ENCODE measurements around the gene MINK1. TPM values are rescaled to one million over a fixed set of nuclear protein-coding genes. Genes with fewer than 3 reads are reported as not detected.

The MINK1 gene
- total and polyA plus RNA-seq, 2 of the 13 experiments (the other 11 are each of a cell fraction or from before 2014, with no cell fraction given) = 17.2 to 63.9 TPM

- in situ Hi-C loops (cut with HindIII; ENCODE audit: extremely low pct_ligation_motif_present, low pct_unique_long_range_greater_than_20kb) = no loop called here
- Histone ChIP-seq H3K9ac (ENCODE audit: insufficient read depth, low read depth, low read length) (peak overlapping the region; percentile 74), H3K4me2 (ENCODE audit: low read depth, low read length) (peak overlapping the region; percentile 96), H3K36me3 (replicated peaks in 1 of 2; ENCODE audit: control insufficient read depth in 1 of 2, insufficient read depth in 2 of 2, low read length in 2 of 2) (peaks cover 18 to 37% of the 10 kb centered on the region in 2 experiments), H3K4me1 (ENCODE audit: insufficient read depth, low read length) (peaks cover 44% of the 10 kb centered on the region), H3K27me3 (ENCODE audit: control insufficient read depth in 1 of 2, insufficient read depth in 2 of 2, low read length in 2 of 2) (no peaks in the 10 kb centered on the region; a peak in 1 of 5 replicates), H3K9me3 (ENCODE audit: low read length) (no peaks in the 10 kb centered on the region), H2AFZ (ENCODE audit: low read length) (no peak overlapping the region), H4K20me1 (ENCODE audit: insufficient read depth, low read length) (peaks cover 33% of the 10 kb centered on the region), H3K79me2 (ENCODE audit: insufficient read depth, low read length) (peaks cover 55% of the 10 kb centered on the region), H3K27ac (ENCODE audit: extremely low read length, insufficient read depth, low read length) (peak overlapping the region; percentile 54), H3K4me3 (replicated peaks in 1 of 3; ENCODE audit: insufficient read depth in 1 of 3, low read depth in 2 of 3, low read length in 3 of 3) (peak overlapping the region; percentile 90 to 100 (median 100))
- no TSS peak for BruUV-seq (replicated peaks)
- TF ChIP-seq HNF1B (CRISPR knock-in tag; IDR thresholded peaks at IDR 0.05) = 0 out of 2 replicates have a peak, but pooled peaks have one; percentile 8
- TF ChIP-seq SRF (IDR thresholded peaks at IDR 0.05; ENCODE audit: low read depth, low read length) = peak; percentile 92
- TF ChIP-seq ZBTB2 (CRISPR knock-in tag; IDR thresholded peaks at IDR 0.05; ENCODE audit: low read depth) = 0 out of 2 replicates have a peak, but pooled peaks have one; percentile 5
- no peak for TF ChIP-seq ERF (CRISPR knock-in tag; IDR thresholded peaks at IDR 0.05)
- peak; percentile 10; the same call in 1 of the 2 replicates for TF ChIP-seq POLR2AphosphoS5 (IDR thresholded peaks at IDR 0.05; ENCODE audit: low read depth, low read length)
- TF ChIP-seq ZNF441 (CRISPR knock-in tag; IDR thresholded peaks at IDR 0.05; ENCODE audit: borderline replicate concordance) = no peak
- no peak for TF ChIP-seq ZNF143 (CRISPR knock-in tag; IDR thresholded peaks at IDR 0.05)
- no peak for TF ChIP-seq ZNF280B (CRISPR knock-in tag; IDR thresholded peaks at IDR 0.05; ENCODE audit: borderline replicate concordance)
- 0 out of 2 replicates have a peak, but pooled peaks have one; percentile 26 for TF ChIP-seq ZMYM4 (CRISPR knock-in tag; IDR thresholded peaks at IDR 0.05)
- 0 out of 2 replicates have a peak, but pooled peaks have one; percentile 1 for TF ChIP-seq KDM5A (IDR thresholded peaks at IDR 0.05; ENCODE audit: borderline replicate concordance, low read length)
- intact Hi-C loops (cut with micrococcal nuclease; ENCODE audit: unreplicated experiment) = no loop called here
- FAIRE-seq (no peak), ATAC-seq (no peak), DNase-seq (ENCODE audit: low spot score) (no peak)
- ChIA-PET POLR2A (interaction anchor here (0.9 to 10.0 kb wide), 7 partner anchors 8 to 53 kb away, joined by 3 to 273 read pairs (median 9); partner anchors contain the start of genes INCA1, KIF1C, RNF167 and SLC25A11), CTCF (ENCODE audit: low intra/inter-chr PET ratio, low total read pairs) (no interaction called here)
- WGBS (ENCODE audit: low lambda C conversion rate) = 3% methylated on average over 7 of the region's 7 CpGs
These were observed 113.9 kb downstream of the MINK1 start for GRCh38 chr17:4947010-4947410.

Other genes with a start within 250 kb of the MINK1 start
- 5.1 and 5.8 TPM in 2 replicates for gene SMTNL2, start 248.8 kb upstream of the MINK1 start, total RNA-seq (2016; rRNA removed; fragmentation: Illumina TruSeq; extraction: Trizol)
- 0.41 and 1.1 TPM in 2 replicates for gene SMTNL2, start 248.8 kb upstream of the MINK1 start, polyA plus RNA-seq (2011; rRNA removed)
- 0.04 TPM in 1 of 2 replicates, not detected in the other for gene ALOX15, start 191.7 kb upstream of the MINK1 start, total RNA-seq (2016; rRNA removed; fragmentation: Illumina TruSeq; extraction: Trizol)
- gene ALOX15, start 191.7 kb upstream of the MINK1 start, polyA plus RNA-seq (2011; rRNA removed) = 0.35 TPM in 1 of 2 replicates, not detected in the other
- gene PELP1, start 129.2 kb upstream of the MINK1 start, total RNA-seq (2016; rRNA removed; fragmentation: Illumina TruSeq; extraction: Trizol) = 27.8 and 33.2 TPM in 2 replicates
- 14.9 and 22.5 TPM in 2 replicates for gene PELP1, start 129.2 kb upstream of the MINK1 start, polyA plus RNA-seq (2011; rRNA removed)
- 15.5 and 21.5 TPM in 2 replicates for gene ARRB2, start 122.7 kb upstream of the MINK1 start, total RNA-seq (2016; rRNA removed; fragmentation: Illumina TruSeq; extraction: Trizol)
- gene ARRB2, start 122.7 kb upstream of the MINK1 start, polyA plus RNA-seq (2011; rRNA removed) = 49.2 and 58.4 TPM in 2 replicates
- 20.2 and 25.1 TPM in 2 replicates for gene MED11, start 101.9 kb upstream of the MINK1 start, total RNA-seq (2016; rRNA removed; fragmentation: Illumina TruSeq; extraction: Trizol)
- gene MED11, start 101.9 kb upstream of the MINK1 start, polyA plus RNA-seq (2011; rRNA removed) = 36.2 and 39.0 TPM in 2 replicates
- 0.15 and 0.24 TPM in 2 replicates for gene ZMYND15, start 93.5 kb upstream of the MINK1 start, total RNA-seq (2016; rRNA removed; fragmentation: Illumina TruSeq; extraction: Trizol)
- 2.7 and 3.6 TPM in 2 replicates for gene ZMYND15, start 93.5 kb upstream of the MINK1 start, polyA plus RNA-seq (2011; rRNA removed)
- 5.4 and 9.4 TPM in 2 replicates for gene CXCL16, start 93.4 kb upstream of the MINK1 start, total RNA-seq (2016; rRNA removed; fragmentation: Illumina TruSeq; extraction: Trizol)
- 101 and 142 TPM in 2 replicates for gene CXCL16, start 93.4 kb upstream of the MINK1 start, polyA plus RNA-seq (2011; rRNA removed)
- gene TM4SF5, start 61.5 kb upstream of the MINK1 start, total RNA-seq (2016; rRNA removed; fragmentation: Illumina TruSeq; extraction: Trizol) = 15.6 and 30.1 TPM in 2 replicates
- 126 and 152 TPM in 2 replicates for gene TM4SF5, start 61.5 kb upstream of the MINK1 start, polyA plus RNA-seq (2011; rRNA removed)
- not detected in 2 replicates for gene VMO1, start 47.0 kb upstream of the MINK1 start, total RNA-seq (2016; rRNA removed; fragmentation: Illumina TruSeq; extraction: Trizol)
- gene VMO1, start 47.0 kb upstream of the MINK1 start, polyA plus RNA-seq (2011; rRNA removed) = 0.13 TPM in 1 of 2 replicates, not detected in the other
- gene GLTPD2, start 44.4 kb upstream of the MINK1 start, total RNA-seq (2016; rRNA removed; fragmentation: Illumina TruSeq; extraction: Trizol) = 6.0 and 12.9 TPM in 2 replicates
- 7.5 and 14.9 TPM in 2 replicates for gene GLTPD2, start 44.4 kb upstream of the MINK1 start, polyA plus RNA-seq (2011; rRNA removed)
- gene PSMB6, start 37.2 kb upstream of the MINK1 start, total RNA-seq (2016; rRNA removed; fragmentation: Illumina TruSeq; extraction: Trizol) = 264 and 335 TPM in 2 replicates
- gene PSMB6, start 37.2 kb upstream of the MINK1 start, polyA plus RNA-seq (2011; rRNA removed) = 277 and 298 TPM in 2 replicates
- gene PLD2, start 26.2 kb upstream of the MINK1 start, total RNA-seq (2016; rRNA removed; fragmentation: Illumina TruSeq; extraction: Trizol) = 7.8 and 13.4 TPM in 2 replicates
- gene PLD2, start 26.2 kb upstream of the MINK1 start, polyA plus RNA-seq (2011; rRNA removed) = 29.7 and 45.8 TPM in 2 replicates
- 0.20 TPM in 1 of 2 replicates, not detected in the other for gene C17orf107, start 66.2 kb downstream of the MINK1 start, total RNA-seq (2016; rRNA removed; fragmentation: Illumina TruSeq; extraction: Trizol)
- 0.59 and 0.82 TPM in 2 replicates for gene C17orf107, start 66.2 kb downstream of the MINK1 start, polyA plus RNA-seq (2011; rRNA removed)
- 0.25 and 0.53 TPM in 2 replicates for gene CHRNE, start 69.8 kb downstream of the MINK1 start, total RNA-seq (2016; rRNA removed; fragmentation: Illumina TruSeq; extraction: Trizol)
- gene CHRNE, start 69.8 kb downstream of the MINK1 start, polyA plus RNA-seq (2011; rRNA removed) = 0.59 and 1.3 TPM in 2 replicates
- gene GP1BA, start 98.9 kb downstream of the MINK1 start, total RNA-seq (2016; rRNA removed; fragmentation: Illumina TruSeq; extraction: Trizol) = not detected in 2 replicates
- gene GP1BA, start 98.9 kb downstream of the MINK1 start, polyA plus RNA-seq (2011; rRNA removed) = not detected in 2 replicates
- gene SLC25A11, start 106.7 kb downstream of the MINK1 start, total RNA-seq (2016; rRNA removed; fragmentation: Illumina TruSeq; extraction: Trizol) = 47.2 and 47.9 TPM in 2 replicates
- 35.0 and 35.4 TPM in 2 replicates for gene SLC25A11, start 106.7 kb downstream of the MINK1 start, polyA plus RNA-seq (2011; rRNA removed)
- gene RNF167, start 106.9 kb downstream of the MINK1 start, total RNA-seq (2016; rRNA removed; fragmentation: Illumina TruSeq; extraction: Trizol) = 35.7 and 44.1 TPM in 2 replicates
- 45.4 and 49.9 TPM in 2 replicates for gene RNF167, start 106.9 kb downstream of the MINK1 start, polyA plus RNA-seq (2011; rRNA removed)
- gene PFN1, start 115.2 kb downstream of the MINK1 start, total RNA-seq (2016; rRNA removed; fragmentation: Illumina TruSeq; extraction: Trizol) = 494 and 520 TPM in 2 replicates
- gene PFN1, start 115.2 kb downstream of the MINK1 start, polyA plus RNA-seq (2011; rRNA removed) = 589 and 613 TPM in 2 replicates
- gene ENO3, start 117.8 kb downstream of the MINK1 start, total RNA-seq (2016; rRNA removed; fragmentation: Illumina TruSeq; extraction: Trizol) = 59.8 and 68.2 TPM in 2 replicates
- 51.9 and 69.8 TPM in 2 replicates for gene ENO3, start 117.8 kb downstream of the MINK1 start, polyA plus RNA-seq (2011; rRNA removed)
- 59.0 and 74.8 TPM in 2 replicates for gene SPAG7, start 134.5 kb downstream of the MINK1 start, total RNA-seq (2016; rRNA removed; fragmentation: Illumina TruSeq; extraction: Trizol)
- 46.6 and 51.0 TPM in 2 replicates for gene SPAG7, start 134.5 kb downstream of the MINK1 start, polyA plus RNA-seq (2011; rRNA removed)
- 4.0 and 4.1 TPM in 2 replicates for gene CAMTA2, start 154.3 kb downstream of the MINK1 start, total RNA-seq (2016; rRNA removed; fragmentation: Illumina TruSeq; extraction: Trizol)
- 7.1 and 8.9 TPM in 2 replicates for gene CAMTA2, start 154.3 kb downstream of the MINK1 start, polyA plus RNA-seq (2011; rRNA removed)
- 0.35 and 0.93 TPM in 2 replicates for gene INCA1, start 164.2 kb downstream of the MINK1 start, total RNA-seq (2016; rRNA removed; fragmentation: Illumina TruSeq; extraction: Trizol)
- gene INCA1, start 164.2 kb downstream of the MINK1 start, polyA plus RNA-seq (2011; rRNA removed) = 2.6 and 3.3 TPM in 2 replicates
- gene KIF1C, start 164.6 kb downstream of the MINK1 start, total RNA-seq (2016; rRNA removed; fragmentation: Illumina TruSeq; extraction: Trizol) = 79.0 and 104 TPM in 2 replicates
- gene KIF1C, start 164.6 kb downstream of the MINK1 start, polyA plus RNA-seq (2011; rRNA removed) = 70.0 and 77.7 TPM in 2 replicates
- 0.13 TPM in 1 of 2 replicates, not detected in the other for gene SLC52A1, start 202.1 kb downstream of the MINK1 start, total RNA-seq (2016; rRNA removed; fragmentation: Illumina TruSeq; extraction: Trizol)
- 0.03 TPM in 1 of 2 replicates, not detected in the other for gene SLC52A1, start 202.1 kb downstream of the MINK1 start, polyA plus RNA-seq (2011; rRNA removed)
- gene ZFP3, start 245.1 kb downstream of the MINK1 start, total RNA-seq (2016; rRNA removed; fragmentation: Illumina TruSeq; extraction: Trizol) = not detected in 2 replicates
- gene ZFP3, start 245.1 kb downstream of the MINK1 start, polyA plus RNA-seq (2011; rRNA removed) = not detected in 2 replicates